Thyroid gland (tissue), 4 donors: ENCODE results near the gene EFNB2. TPM values are rescaled to one million over a fixed set of nuclear protein-coding genes. Genes with fewer than 3 reads are reported as not detected.

Source experiments
- DNase-seq, 2 donors: peaks; one replicate each; pipeline ENCODE4 v3.0.0-alpha.2; 2019
- H3K27ac ChIP-seq, 3 donors: fragments of 200-600 bp; sonication (generic); 1 replicate in 2 of 3; 2 replicates in 1 of 3; pipeline ENCODE4 v1.5.1; 2016 to 2019; ENCODE audit warnings: mild to moderate bottlenecking in 1 of 3, moderate library complexity in 1 of 3
- H3K27me3 ChIP-seq: fragments of 200-600 bp; sonication (generic); one replicate; pipeline ENCODE4 v1.5.1; 2019
- H3K36me3 ChIP-seq, 2 donors: fragments of 200-600 bp; sonication (generic); one replicate each; pipeline ENCODE4 v1.5.1; 2016 to 2019
- H3K4me1 ChIP-seq, 2 donors: fragments of 200-600 bp; sonication (generic); one replicate each; pipeline ENCODE4 v1.5.1; 2017 to 2019
- H3K4me3 ChIP-seq, 3 donors: fragments of 200-600 bp; sonication (generic); replicated peaks in 1 of 3; 1 replicate in 2 of 3; 2 replicates in 1 of 3; pipeline ENCODE4 v1.5.1; 2016; ENCODE audit warnings: mild to moderate bottlenecking in 1 of 3
- H3K9me3 ChIP-seq: fragments of 200-600 bp; sonication (generic); one replicate; pipeline ENCODE4 v1.5.1; 2017
- POLR2A ChIP-seq, 2 donors: fragments of 450-650 bp; IDR thresholded peaks; one replicate each; pipeline ENCODE4 v1.6.1; 2017; ENCODE audit warnings: antibody characterized with exemption in 2 of 2, mild to moderate bottlenecking in 2 of 2, moderate library complexity in 1 of 2
- WGBS, 2 donors: methylation state at CpG; one replicate each; pipeline ENCODE4 v1.1.5; 2017; 5-methylcytosine and 5-hydroxymethylcytosine counted together
- intact Hi-C: fragments of 100-400 bp; cut with DNase I; formaldehyde crosslinking; loops from one replicate; pipeline ENCODE4 v1.15.1; 2023
- total RNA-seq, 4 donors: library from RNA; depleted of rRNA; stranded (reverse); fragments of >200 nt; gene quantifications; one replicate each; pipeline ENCODE4 v1.2.3, GENCODE V29; 2016
- TF ChIP-seq, protein P1 (sequence below), 6 experiments: fragments of 200-600 bp in 3 of 6; fragments of 450-650 bp in 3 of 6; sonication (generic) in 3 of 6; IDR thresholded peaks; one replicate each; pipeline ENCODE4 v1.5.1; 2016 to 2019; ENCODE audit warnings: antibody characterized with exemption in 6 of 6, mild to moderate bottlenecking in 2 of 6, inconsistent platforms in 1 of 6, moderate library complexity in 1 of 6

The EFNB2 gene
- total RNA-seq, 4 donors from 2014 or later = 10.8 to 22.5 (median 17.0) TPM

DNA sequence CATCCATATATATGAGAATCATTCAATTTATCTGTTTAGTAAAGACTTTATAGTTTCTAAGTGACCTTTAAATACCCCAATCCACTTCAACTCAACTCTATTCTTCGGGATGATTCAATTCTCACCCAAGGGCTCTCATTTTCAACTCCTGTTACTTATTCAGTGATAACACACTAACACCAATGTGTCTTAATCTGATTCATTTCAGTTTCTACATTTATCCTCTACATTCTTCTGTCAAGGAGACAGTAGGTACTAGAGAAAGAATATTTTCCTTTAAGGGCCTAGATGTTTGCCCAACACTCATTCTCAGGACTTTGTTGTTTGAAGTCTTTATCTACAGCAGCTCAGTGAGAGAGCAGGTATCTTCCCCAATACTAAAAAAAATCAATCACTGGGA, 25.4 kb upstream of the EFNB2 start:
- H3K36me3 ChIP-seq = peaks cover 11 to 17% of the 10 kb centered on the region in 2 donors
- no peak for DNase-seq
- H3K9me3 ChIP-seq = no peaks in the 10 kb centered on the region
- no peaks in the 10 kb centered on the region for H3K27me3 ChIP-seq
- WGBS, 2 donors = 48% methylated on average over 1 of the region's 1 CpG
- H3K27ac ChIP-seq = no peak overlapping the region
- TF ChIP-seq POLR2A (IDR thresholded peaks at IDR 0.05) = no peak
- TF ChIP-seq, protein P1, sequence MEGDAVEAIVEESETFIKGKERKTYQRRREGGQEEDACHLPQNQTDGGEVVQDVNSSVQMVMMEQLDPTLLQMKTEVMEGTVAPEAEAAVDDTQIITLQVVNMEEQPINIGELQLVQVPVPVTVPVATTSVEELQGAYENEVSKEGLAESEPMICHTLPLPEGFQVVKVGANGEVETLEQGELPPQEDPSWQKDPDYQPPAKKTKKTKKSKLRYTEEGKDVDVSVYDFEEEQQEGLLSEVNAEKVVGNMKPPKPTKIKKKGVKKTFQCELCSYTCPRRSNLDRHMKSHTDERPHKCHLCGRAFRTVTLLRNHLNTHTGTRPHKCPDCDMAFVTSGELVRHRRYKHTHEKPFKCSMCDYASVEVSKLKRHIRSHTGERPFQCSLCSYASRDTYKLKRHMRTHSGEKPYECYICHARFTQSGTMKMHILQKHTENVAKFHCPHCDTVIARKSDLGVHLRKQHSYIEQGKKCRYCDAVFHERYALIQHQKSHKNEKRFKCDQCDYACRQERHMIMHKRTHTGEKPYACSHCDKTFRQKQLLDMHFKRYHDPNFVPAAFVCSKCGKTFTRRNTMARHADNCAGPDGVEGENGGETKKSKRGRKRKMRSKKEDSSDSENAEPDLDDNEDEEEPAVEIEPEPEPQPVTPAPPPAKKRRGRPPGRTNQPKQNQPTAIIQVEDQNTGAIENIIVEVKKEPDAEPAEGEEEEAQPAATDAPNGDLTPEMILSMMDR (IDR thresholded peaks at IDR 0.05) = no peak
- peaks cover 30 to 35% of the 10 kb centered on the region in 2 donors for H3K4me1 ChIP-seq
- no peak overlapping the region for H3K4me3 ChIP-seq
- intact Hi-C loops = no loop called here

DNA sequence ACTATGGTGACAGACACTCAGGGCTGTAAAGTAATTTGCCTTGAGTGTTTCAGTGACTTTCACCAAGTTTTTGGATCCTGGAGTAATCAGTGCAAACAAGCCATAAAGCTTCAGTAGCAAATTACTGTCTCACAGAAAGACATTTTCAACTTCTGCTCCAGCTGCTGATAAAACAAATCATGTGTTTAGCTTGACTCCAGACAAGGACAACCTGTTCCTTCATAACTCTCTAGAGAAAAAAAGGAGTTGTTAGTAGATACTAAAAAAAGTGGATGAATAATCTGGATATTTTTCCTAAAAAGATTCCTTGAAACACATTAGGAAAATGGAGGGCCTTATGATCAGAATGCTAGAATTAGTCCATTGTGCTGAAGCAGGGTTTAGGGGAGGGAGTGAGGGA, 23.1 kb upstream of the EFNB2 start:
- no peak overlapping the region for H3K4me3 ChIP-seq
- intact Hi-C loops = no loop called here
- H3K4me1 ChIP-seq = peaks cover 13 to 19% of the 10 kb centered on the region in 2 donors
- no peaks in the 10 kb centered on the region for H3K27me3 ChIP-seq
- TF ChIP-seq POLR2A (IDR thresholded peaks at IDR 0.05) = no peak
- TF ChIP-seq, protein P1 (IDR thresholded peaks at IDR 0.05) = no peak
- H3K36me3 ChIP-seq = peaks cover 14 to 30% of the 10 kb centered on the region in 2 donors
- no peak for DNase-seq
- H3K9me3 ChIP-seq = no peaks in the 10 kb centered on the region
- H3K27ac ChIP-seq = no peak overlapping the region

DNA sequence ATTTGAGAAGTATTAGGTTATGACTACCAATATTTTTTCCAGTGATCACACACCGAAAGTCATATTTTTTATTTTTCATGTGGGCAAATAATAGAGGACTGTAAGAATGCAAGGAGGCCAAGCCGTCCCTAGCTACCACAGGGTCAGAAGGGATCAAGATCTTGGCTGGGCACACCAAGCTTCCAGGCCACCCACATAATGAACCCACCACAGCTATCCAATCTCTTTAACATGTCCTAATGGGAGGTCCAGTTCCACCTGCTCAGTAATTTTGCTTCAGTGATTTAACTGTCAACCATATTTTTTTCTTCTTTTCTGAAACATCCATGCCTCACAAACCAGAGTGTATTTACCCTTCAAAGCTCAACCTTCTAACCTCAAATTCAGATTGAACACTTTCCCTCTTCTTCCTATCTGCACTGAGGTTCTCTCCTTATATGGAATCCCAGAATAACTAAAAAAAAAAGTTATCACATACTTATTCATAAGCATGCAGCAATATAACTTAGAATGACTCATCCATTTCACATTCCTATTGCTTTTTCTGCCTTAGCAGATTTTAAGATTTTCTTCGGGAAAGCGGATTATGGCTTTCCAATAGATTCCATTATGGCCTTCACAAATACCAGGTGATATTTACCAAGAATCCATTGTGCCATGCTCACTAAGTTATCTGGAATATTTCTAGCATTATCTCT, 20.3 kb upstream of the EFNB2 start:
- intact Hi-C loops = no loop called here
- no peak for DNase-seq
- Histone ChIP-seq H3K36me3 (peaks cover 14 to 30% of the 10 kb centered on the region in 2 donors), H3K4me3 (no peak overlapping the region), H3K27ac (no peak overlapping the region), H3K27me3 (no peaks in the 10 kb centered on the region), H3K9me3 (no peaks in the 10 kb centered on the region), H3K4me1 (peaks cover under 1 to 4% of the 10 kb centered on the region in 2 donors)
- TF ChIP-seq POLR2A (IDR thresholded peaks at IDR 0.05) = no peak
- TF ChIP-seq, protein P1 (IDR thresholded peaks at IDR 0.05) = no peak
- 94 to 96% methylated on average over 4 of the region's 4 CpGs for WGBS, 2 donors

DNA sequence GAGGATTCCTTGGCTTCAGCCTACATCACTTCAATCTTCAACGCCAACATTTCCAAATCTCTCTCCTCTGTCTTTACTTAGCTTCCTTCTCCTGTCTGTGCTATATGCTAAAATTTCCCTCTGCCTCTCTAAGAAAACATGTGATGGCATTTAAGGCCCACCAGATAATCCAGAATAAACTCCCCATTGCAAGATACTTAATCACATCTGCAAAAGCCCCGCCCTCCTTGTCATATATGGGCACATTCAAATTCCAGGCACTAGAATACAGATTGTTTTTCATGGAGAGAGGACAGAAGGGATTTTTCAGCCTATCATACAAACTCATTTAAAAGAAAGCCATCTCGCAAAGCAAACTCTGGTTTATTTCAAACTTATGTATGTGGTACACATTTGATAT, 16.3 kb upstream of the EFNB2 start:
- no peak for DNase-seq
- no peaks in the 10 kb centered on the region for H3K27me3 ChIP-seq
- H3K4me1 ChIP-seq = no peaks in the 10 kb centered on the region
- no peak overlapping the region for H3K27ac ChIP-seq
- H3K4me3 ChIP-seq = no peak overlapping the region
- H3K9me3 ChIP-seq = no peaks in the 10 kb centered on the region
- H3K36me3 ChIP-seq = peaks cover 11 to 22% of the 10 kb centered on the region in 2 donors
- no peak for TF ChIP-seq POLR2A (IDR thresholded peaks at IDR 0.05)
- TF ChIP-seq, protein P1 (IDR thresholded peaks at IDR 0.05) = no peak
- intact Hi-C loops = no loop called here
- WGBS, 2 donors = 94 to 98% methylated on average over 3 of the region's 3 CpGs

DNA sequence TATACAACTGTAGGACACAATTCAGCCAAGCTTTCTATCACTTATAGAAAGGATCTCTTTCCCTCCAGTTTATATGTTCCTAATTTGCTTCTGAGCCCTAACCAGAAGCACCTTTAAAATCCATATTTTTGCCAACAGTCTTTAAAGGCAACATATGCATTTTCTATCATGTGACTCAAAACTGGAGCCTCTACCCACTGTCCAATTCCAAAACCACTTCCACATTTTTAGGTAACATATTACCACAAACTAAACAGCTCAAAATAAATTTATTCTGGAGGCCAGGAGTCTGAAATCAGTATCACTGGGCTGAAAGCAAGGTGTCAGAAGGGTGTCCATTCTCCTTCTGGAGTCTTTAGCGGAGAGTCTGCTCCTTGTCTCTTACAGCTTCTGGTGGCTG, 15.9 kb upstream of the EFNB2 start:
- Histone ChIP-seq H3K36me3 (peaks cover 8 to 18% of the 10 kb centered on the region in 2 donors), H3K27me3 (no peaks in the 10 kb centered on the region), H3K4me3 (no peak overlapping the region), H3K27ac (no peak overlapping the region), H3K9me3 (no peaks in the 10 kb centered on the region), H3K4me1 (no peaks in the 10 kb centered on the region)
- WGBS, 2 donors = 95 to 100% methylated on average over 1 of the region's 1 CpG
- intact Hi-C loops = no loop called here
- DNase-seq = no peak
- no peak for TF ChIP-seq POLR2A (IDR thresholded peaks at IDR 0.05)
- TF ChIP-seq, protein P1 (IDR thresholded peaks at IDR 0.05) = no peak
